Loucy (cell line): ENCODE results near the gene ZNF775.

Experiments used
- EZH2phosphoT487 ChIP-seq: fragments of 200-600 bp; IDR thresholded peaks from 2 replicates; pipeline ENCODE4 v1.6.1; 2018; ENCODE audit warnings: antibody characterized with exemption, mild to moderate bottlenecking, moderate library complexity, borderline replicate concordance
- TF ChIP-seq, protein P1 (sequence below): fragments of 200-600 bp; sonication (generic); conservative IDR thresholded peaks from 2 replicates; pipeline ENCODE4 v1.5.1; 2014; ENCODE audit warnings: mild to moderate bottlenecking, antibody characterized with exemption, low read length

DNA sequence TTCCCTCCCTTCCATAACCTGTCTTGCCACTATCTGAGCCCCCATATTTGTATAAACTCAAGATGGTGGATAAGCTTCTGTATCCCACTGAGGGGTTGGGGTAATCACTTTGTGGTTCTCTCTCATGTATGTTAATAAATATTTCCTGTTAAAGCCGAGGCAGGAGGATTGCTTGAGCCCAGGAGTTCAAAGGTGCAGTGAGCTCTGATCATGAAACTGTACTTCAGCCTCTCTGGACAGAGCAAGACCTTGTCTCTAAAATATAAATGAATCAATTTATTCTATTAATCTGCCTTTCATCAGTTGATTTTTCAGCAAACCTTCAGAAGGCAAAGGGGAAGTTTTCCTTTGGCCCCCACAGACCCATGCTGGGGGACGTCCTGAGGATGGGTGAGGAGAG lies 35.9 kb upstream of the ZNF775 start:
- TF ChIP-seq, protein P1, sequence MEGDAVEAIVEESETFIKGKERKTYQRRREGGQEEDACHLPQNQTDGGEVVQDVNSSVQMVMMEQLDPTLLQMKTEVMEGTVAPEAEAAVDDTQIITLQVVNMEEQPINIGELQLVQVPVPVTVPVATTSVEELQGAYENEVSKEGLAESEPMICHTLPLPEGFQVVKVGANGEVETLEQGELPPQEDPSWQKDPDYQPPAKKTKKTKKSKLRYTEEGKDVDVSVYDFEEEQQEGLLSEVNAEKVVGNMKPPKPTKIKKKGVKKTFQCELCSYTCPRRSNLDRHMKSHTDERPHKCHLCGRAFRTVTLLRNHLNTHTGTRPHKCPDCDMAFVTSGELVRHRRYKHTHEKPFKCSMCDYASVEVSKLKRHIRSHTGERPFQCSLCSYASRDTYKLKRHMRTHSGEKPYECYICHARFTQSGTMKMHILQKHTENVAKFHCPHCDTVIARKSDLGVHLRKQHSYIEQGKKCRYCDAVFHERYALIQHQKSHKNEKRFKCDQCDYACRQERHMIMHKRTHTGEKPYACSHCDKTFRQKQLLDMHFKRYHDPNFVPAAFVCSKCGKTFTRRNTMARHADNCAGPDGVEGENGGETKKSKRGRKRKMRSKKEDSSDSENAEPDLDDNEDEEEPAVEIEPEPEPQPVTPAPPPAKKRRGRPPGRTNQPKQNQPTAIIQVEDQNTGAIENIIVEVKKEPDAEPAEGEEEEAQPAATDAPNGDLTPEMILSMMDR: no peak
- TF ChIP-seq EZH2phosphoT487: no peak
